Stomach (tissue), 9 donors: ENCODE data around the gene ACACB. TPM values are rescaled to one million over a fixed set of nuclear protein-coding genes. Genes with fewer than 3 reads are reported as not detected.

Source experiments
- DNase-seq, 2 donors: peaks; one replicate each; pipeline versions ENCODE4 v3.0.0 to v3.0.0-alpha.2; 2013 to 2019
- H3K27ac ChIP-seq, 5 donors: fragments of 200-600 bp in 4 of 5; sonication (generic) in 4 of 5; one replicate each; pipeline ENCODE4 v1.5.1; 2013 to 2019; ENCODE audit warnings: mild to moderate bottlenecking in 1 of 5, moderate library complexity in 1 of 5
- H3K27me3 ChIP-seq, 3 donors: fragments of 200-600 bp; sonication (generic); one replicate each; pipeline ENCODE4 v1.5.1; 2017 to 2019; ENCODE audit warnings: mixed run types in 1 of 3
- H3K36me3 ChIP-seq, 4 donors: fragments of 200-600 bp; sonication (generic); 1 replicate in 3 of 4; 2 replicates in 1 of 4; pipeline ENCODE4 v1.5.1; 2016 to 2019
- H3K4me1 ChIP-seq, 4 donors: fragments of 200-600 bp; sonication (generic); one replicate each; pipeline ENCODE4 v1.5.1; 2016 to 2019
- H3K4me3 ChIP-seq, 4 donors: fragments of 200-600 bp; sonication (generic) in 3 of 4; one replicate each; pipeline ENCODE4 v1.5.1; 2016 to 2019; ENCODE audit warnings: mild to moderate bottlenecking in 1 of 4
- H3K9me3 ChIP-seq, 4 donors: fragments of 200-600 bp; sonication (generic); one replicate each; pipeline ENCODE4 v1.5.1; 2016 to 2019
- CTCF ChIP-seq, 7 experiments: fragments of 450-650 bp in 4 of 7; fragments of 200-600 bp in 3 of 7; sonication (generic) in 3 of 7; IDR thresholded peaks; one replicate each; pipeline ENCODE4 v1.5.1; 2016 to 2019; ENCODE audit warnings: antibody characterized with exemption in 7 of 7, control low read depth in 2 of 7, mild to moderate bottlenecking in 1 of 7
- EP300 ChIP-seq: sonication (generic); formaldehyde crosslinking; IDR thresholded peaks from one replicate; pipeline ENCODE4 v1.6.1; 2017; ENCODE audit warnings: antibody characterized with exemption
- POLR2A ChIP-seq, 4 donors: fragments of 450-650 bp; IDR thresholded peaks; one replicate each; pipeline ENCODE4 v1.6.1; 2016; ENCODE audit warnings: antibody characterized with exemption in 4 of 4, control low read depth in 2 of 4, mild to moderate bottlenecking in 1 of 4, moderate library complexity in 1 of 4
- POLR2AphosphoS5 ChIP-seq, 3 donors: sonication (generic); formaldehyde crosslinking; IDR thresholded peaks; one replicate each; pipeline ENCODE4 v1.6.1; 2016; ENCODE audit warnings: antibody characterized with exemption in 3 of 3
- WGBS, 5 donors: extraction: QIAGEN DNeasy Blood & Tissue Kit in 3 of 5; methylation state at CpG; one replicate each; pipeline versions ENCODE4 v1.1.5 to v1.1.7; 2013 to 2018; 5-methylcytosine and 5-hydroxymethylcytosine counted together
- intact Hi-C: fragments of 100-400 bp; cut with DNase I; formaldehyde crosslinking; loops from one replicate; pipeline ENCODE4 v1.15.1; 2023; ENCODE audit warnings: low total_unique reads
- polyA plus RNA-seq, 3 donors: library from polyadenylated mRNA; stranded (reverse); fragments of 200-250 nt; gene quantifications; one replicate each; pipeline ENCODE4 v1.2.3, GENCODE V29; 2013
- total RNA-seq, 5 donors: library from RNA; depleted of rRNA; stranded (reverse); fragments of >200 nt; gene quantifications; one replicate each; pipeline versions ENCODE4 v1.1.0 to v1.2.3, GENCODE V29; 2014 to 2016
- donor health status: healthy with polysubstance abuse.
- donor health status: Bipolar disorder and iron deficiency.
- donor health status: healthy.

The ACACB gene
- total and polyA plus RNA-seq, 8 donors: 6.1 to 2,520 (median 50.2) TPM

GRCh38 chr12:109278912-109279311 is 162.5 kb downstream of the ACACB start:
- intact Hi-C loops: no loop called here
- no peak for DNase-seq
- WGBS, 5 donors: 80 to 93% (median 88%) methylated on average over 10 of the region's 10 CpGs

GRCh38 chr12:109279525-109279924 is 163.1 kb downstream of the ACACB start:
- intact Hi-C loops: no loop called here
- Histone ChIP-seq H3K27me3 (no peaks in the 10 kb centered on the region), H3K36me3 (no peaks in the 10 kb centered on the region), H3K27ac (no peak overlapping the region), H3K4me3 (no peak overlapping the region), H3K4me1 (peaks cover 0 to 14% (median 6%) of the 10 kb centered on the region in 4 donors), H3K9me3 (no peaks in the 10 kb centered on the region)
- TF ChIP-seq POLR2AphosphoS5 (IDR thresholded peaks at IDR 0.05) (no peak), EP300 (no peak), CTCF (IDR thresholded peaks at IDR 0.05) (no peak), POLR2A (IDR thresholded peaks at IDR 0.05) (no peak)
- DNase-seq: no peak
- 90 to 95% (median 92%) methylated on average over 11 to 13 of the region's 13 CpGs for WGBS, 5 donors

More at GRCh38 chr12:109278912-109279311, 162.5 kb downstream of the ACACB start:
- no peaks in the 10 kb centered on the region for H3K9me3 ChIP-seq
- no peak for TF ChIP-seq EP300
- TF ChIP-seq POLR2AphosphoS5 (IDR thresholded peaks at IDR 0.05): no peak
- no peak for TF ChIP-seq POLR2A (IDR thresholded peaks at IDR 0.05)
- TF ChIP-seq CTCF (IDR thresholded peaks at IDR 0.05): no peak
- H3K4me3 ChIP-seq: no peak overlapping the region
- H3K4me1 ChIP-seq: peaks cover 0 to 14% (median 6%) of the 10 kb centered on the region in 4 donors
- H3K27ac ChIP-seq: no peak overlapping the region
- no peaks in the 10 kb centered on the region for H3K27me3 ChIP-seq
- no peaks in the 10 kb centered on the region for H3K36me3 ChIP-seq

- WGBS, 5 donors: 82 to 93% (median 89%) methylated on average over 11 to 17 of the region's 17 CpGs
- no peak for DNase-seq
- TF ChIP-seq POLR2AphosphoS5 (IDR thresholded peaks at IDR 0.05) (no peak), EP300 (no peak), POLR2A (IDR thresholded peaks at IDR 0.05) (no peak), CTCF (IDR thresholded peaks at IDR 0.05) (no peak)
Observed at GRCh38 chr12:109281452-109281851, 165.1 kb downstream of the ACACB start.

GRCh38 chr12:109284392-109284791 is 168.0 kb downstream of the ACACB start:
- H3K9me3 ChIP-seq: no peaks in the 10 kb centered on the region
- no peaks in the 10 kb centered on the region for H3K36me3 ChIP-seq
- no peak overlapping the region for H3K4me3 ChIP-seq
- no peak overlapping the region for H3K27ac ChIP-seq
- DNase-seq: no peak
- H3K27me3 ChIP-seq: peaks cover 0 to 13% (median 0%) of the 10 kb centered on the region in 3 donors
- 88 to 96% (median 92%) methylated on average over 13 to 20 of the region's 20 CpGs for WGBS, 5 donors
- intact Hi-C loops: no loop called here
- no peaks in the 10 kb centered on the region for H3K4me1 ChIP-seq
- no peak for TF ChIP-seq POLR2AphosphoS5 (IDR thresholded peaks at IDR 0.05)
- TF ChIP-seq POLR2A (IDR thresholded peaks at IDR 0.05): no peak
- TF ChIP-seq CTCF (IDR thresholded peaks at IDR 0.05): no peak
- TF ChIP-seq EP300: no peak

More at GRCh38 chr12:109281452-109281851, 165.1 kb downstream of the ACACB start:
- no peak overlapping the region for H3K27ac ChIP-seq
- peaks cover 0 to 14% (median 6%) of the 10 kb centered on the region in 4 donors for H3K4me1 ChIP-seq
- H3K9me3 ChIP-seq: no peaks in the 10 kb centered on the region
- no peaks in the 10 kb centered on the region for H3K27me3 ChIP-seq
- intact Hi-C loops: no loop called here
- no peak overlapping the region for H3K4me3 ChIP-seq
- H3K36me3 ChIP-seq: no peaks in the 10 kb centered on the region
